C4-2B (cell line): Measurements from ENCODE around the gene CD19.

Source experiments
- ZFX ChIP-seq: fragments of 450-650 bp; IDR thresholded peaks from 2 replicates; pipeline ENCODE4 v1.6.1; 2017
- TF ChIP-seq, protein P1 (sequence below): fragments of 450-650 bp; conservative IDR thresholded peaks from 2 replicates; pipeline ENCODE4 v1.5.1; 2017; ENCODE audit warnings: mild to moderate bottlenecking

DNA sequence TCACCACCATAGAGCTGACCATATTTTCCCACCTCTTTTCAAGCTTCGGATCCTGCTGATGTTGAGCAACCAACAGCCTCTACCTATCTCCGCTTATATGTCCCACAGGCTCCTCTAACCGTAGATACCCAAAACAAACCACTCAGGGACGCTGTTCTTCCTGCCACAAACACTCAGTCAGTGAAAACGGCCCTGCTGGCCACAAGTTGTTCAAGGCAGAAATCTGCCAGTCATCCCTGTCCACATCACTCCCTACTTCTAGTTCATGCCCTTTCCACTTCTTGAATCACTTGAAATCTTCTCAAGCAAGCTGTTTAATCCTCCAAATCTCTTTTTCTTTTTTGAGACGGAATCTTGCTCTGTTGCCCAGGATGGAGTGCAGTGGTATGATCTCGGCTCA is 14.7 kb upstream of the CD19 start:
- TF ChIP-seq, protein P1, sequence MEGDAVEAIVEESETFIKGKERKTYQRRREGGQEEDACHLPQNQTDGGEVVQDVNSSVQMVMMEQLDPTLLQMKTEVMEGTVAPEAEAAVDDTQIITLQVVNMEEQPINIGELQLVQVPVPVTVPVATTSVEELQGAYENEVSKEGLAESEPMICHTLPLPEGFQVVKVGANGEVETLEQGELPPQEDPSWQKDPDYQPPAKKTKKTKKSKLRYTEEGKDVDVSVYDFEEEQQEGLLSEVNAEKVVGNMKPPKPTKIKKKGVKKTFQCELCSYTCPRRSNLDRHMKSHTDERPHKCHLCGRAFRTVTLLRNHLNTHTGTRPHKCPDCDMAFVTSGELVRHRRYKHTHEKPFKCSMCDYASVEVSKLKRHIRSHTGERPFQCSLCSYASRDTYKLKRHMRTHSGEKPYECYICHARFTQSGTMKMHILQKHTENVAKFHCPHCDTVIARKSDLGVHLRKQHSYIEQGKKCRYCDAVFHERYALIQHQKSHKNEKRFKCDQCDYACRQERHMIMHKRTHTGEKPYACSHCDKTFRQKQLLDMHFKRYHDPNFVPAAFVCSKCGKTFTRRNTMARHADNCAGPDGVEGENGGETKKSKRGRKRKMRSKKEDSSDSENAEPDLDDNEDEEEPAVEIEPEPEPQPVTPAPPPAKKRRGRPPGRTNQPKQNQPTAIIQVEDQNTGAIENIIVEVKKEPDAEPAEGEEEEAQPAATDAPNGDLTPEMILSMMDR, result no peak
- TF ChIP-seq ZFX, result no peak
